Right atrium auricular region (tissue), 2 donors: ENCODE data around the gene TMEM178B. TPM values are rescaled to one million over a fixed set of nuclear protein-coding genes. Genes with fewer than 3 reads are reported as not detected.

ENCODE experiments used
- DNase-seq: peaks from one replicate; pipeline ENCODE4 v3.0.0-alpha.2; 2019; ENCODE audit warnings: low spot score
- H3K27ac ChIP-seq, 2 donors: fragments of 200-600 bp; sonication (generic); 1 replicate in 1 of 2; 2 replicates in 1 of 2; pipeline ENCODE4 v1.5.1; 2016 to 2019
- H3K27me3 ChIP-seq, 2 donors: fragments of 200-600 bp; sonication (generic); one replicate each; pipeline versions ENCODE4 v1.5.1 to v1.6.0; 2017 to 2019
- H3K36me3 ChIP-seq: fragments of 200-600 bp; sonication (generic); one replicate; pipeline ENCODE4 v1.5.1; 2016
- H3K4me1 ChIP-seq, 2 donors: fragments of 200-600 bp; sonication (generic); one replicate each; pipeline versions ENCODE4 v1.5.1 to v1.6.0; 2017 to 2019
- H3K4me3 ChIP-seq, 2 donors: fragments of 200-600 bp; sonication (generic); 1 replicate in 1 of 2; 2 replicates in 1 of 2; pipeline ENCODE4 v1.5.1; 2017 to 2019; ENCODE audit warnings: mild to moderate bottlenecking in 1 of 2, moderate library complexity in 1 of 2
- H3K9me3 ChIP-seq, 2 donors: fragments of 200-600 bp; sonication (generic); one replicate each; pipeline ENCODE4 v1.5.1; 2019
- total RNA-seq, 2 donors: library from RNA; depleted of rRNA; stranded (reverse); fragments of >200 nt; gene quantifications; one replicate each; pipeline ENCODE4 v1.1.0, GENCODE V29; 2016
- TF ChIP-seq, protein P1 (sequence below), 2 donors: fragments of 200-600 bp; sonication (generic); IDR thresholded peaks; one replicate each; pipeline ENCODE4 v1.5.1; 2019; ENCODE audit warnings: antibody characterized with exemption in 2 of 2

Gene TMEM178B
- total RNA-seq, 2 donors from 2014 or later = 15.8 to 48.7 TPM

DNA sequence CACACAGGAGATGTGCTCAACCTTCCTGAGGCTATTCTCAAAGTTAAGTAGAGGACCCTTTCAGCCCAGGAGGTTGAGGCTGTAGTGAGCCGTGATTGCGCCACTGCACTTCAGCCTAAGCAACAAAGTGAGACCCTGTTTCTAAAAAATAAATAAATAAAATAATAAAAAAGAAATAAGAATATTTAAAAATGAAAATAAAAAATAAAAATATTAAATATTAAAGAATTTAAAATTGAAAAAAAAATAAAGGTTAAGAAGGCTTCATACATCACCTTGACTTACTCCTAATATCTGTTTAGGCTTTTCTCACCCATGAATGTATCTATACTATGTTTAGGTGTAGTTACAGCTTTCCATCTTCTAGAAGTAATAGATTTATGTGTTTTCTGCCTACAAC lies 289.9 kb downstream of the TMEM178B start:
- Histone ChIP-seq H3K27ac (peak overlapping the region; percentile 79 to 88), H3K27me3 (no peaks in the 10 kb centered on the region), H3K4me3 (no peak overlapping the region), H3K36me3 (no peaks in the 10 kb centered on the region), H3K9me3 (no peaks in the 10 kb centered on the region), H3K4me1 (peaks cover 0 to 83% of the 10 kb centered on the region in 2 donors)
- TF ChIP-seq, protein P1, sequence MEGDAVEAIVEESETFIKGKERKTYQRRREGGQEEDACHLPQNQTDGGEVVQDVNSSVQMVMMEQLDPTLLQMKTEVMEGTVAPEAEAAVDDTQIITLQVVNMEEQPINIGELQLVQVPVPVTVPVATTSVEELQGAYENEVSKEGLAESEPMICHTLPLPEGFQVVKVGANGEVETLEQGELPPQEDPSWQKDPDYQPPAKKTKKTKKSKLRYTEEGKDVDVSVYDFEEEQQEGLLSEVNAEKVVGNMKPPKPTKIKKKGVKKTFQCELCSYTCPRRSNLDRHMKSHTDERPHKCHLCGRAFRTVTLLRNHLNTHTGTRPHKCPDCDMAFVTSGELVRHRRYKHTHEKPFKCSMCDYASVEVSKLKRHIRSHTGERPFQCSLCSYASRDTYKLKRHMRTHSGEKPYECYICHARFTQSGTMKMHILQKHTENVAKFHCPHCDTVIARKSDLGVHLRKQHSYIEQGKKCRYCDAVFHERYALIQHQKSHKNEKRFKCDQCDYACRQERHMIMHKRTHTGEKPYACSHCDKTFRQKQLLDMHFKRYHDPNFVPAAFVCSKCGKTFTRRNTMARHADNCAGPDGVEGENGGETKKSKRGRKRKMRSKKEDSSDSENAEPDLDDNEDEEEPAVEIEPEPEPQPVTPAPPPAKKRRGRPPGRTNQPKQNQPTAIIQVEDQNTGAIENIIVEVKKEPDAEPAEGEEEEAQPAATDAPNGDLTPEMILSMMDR (IDR thresholded peaks at IDR 0.05) = no peak
- no peak for DNase-seq

DNA sequence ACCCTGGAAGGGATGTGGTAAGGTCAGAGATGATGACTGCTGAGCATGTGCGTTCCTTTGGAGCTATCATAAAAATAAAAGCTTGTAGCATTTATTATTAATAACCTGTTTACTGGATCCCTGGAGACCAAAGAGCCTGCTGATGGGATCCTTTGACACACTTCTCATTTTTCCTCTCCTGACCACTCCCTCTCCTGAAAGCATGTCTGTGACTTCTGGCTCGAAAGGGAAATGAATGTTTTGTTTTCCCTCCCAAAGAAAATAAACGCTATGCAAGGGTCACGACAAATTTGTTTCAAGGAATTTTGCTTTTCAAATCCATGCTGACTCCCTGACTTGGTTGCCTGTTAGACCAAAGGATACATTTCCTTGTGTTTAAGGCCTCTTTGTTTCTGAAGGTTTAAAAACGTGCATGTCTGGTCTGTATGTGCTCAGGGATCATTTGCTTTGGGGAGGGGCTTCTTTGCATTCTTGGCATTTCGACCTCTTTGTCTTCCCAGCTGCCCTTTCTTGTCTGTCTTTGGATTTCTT lies 292.3 kb downstream of the TMEM178B start:
- Histone ChIP-seq H3K9me3 (no peaks in the 10 kb centered on the region), H3K4me1 (peaks cover 0 to 88% of the 10 kb centered on the region in 2 donors), H3K36me3 (no peaks in the 10 kb centered on the region), H3K4me3 (no peak overlapping the region), H3K27me3 (no peaks in the 10 kb centered on the region), H3K27ac (peak overlapping the region; percentile 79 to 88)
- TF ChIP-seq, protein P1 (IDR thresholded peaks at IDR 0.05) = no peak
- DNase-seq = no peak

DNA sequence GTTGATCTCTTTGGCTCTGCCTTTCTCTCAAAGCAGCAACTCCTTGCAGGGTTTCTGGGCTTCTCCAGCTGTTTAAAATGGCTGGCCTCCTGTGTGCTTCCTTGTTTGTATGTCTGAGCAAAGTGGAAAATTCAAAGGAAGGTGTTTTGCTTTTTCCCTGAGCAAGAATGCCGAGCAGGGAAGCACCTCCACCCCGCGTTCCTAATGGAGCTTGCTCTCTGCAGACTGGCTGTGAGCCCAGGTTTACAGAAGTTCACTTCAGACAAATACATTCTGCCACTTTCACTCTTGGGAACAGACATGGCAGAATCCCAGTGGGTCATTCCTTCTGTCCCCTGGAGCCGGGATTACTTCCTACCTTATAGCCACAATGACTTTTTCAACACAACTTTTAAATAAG lies 295.6 kb downstream of the TMEM178B start:
- no peaks in the 10 kb centered on the region for H3K27me3 ChIP-seq
- H3K27ac ChIP-seq = peak overlapping the region; percentile 79 to 88
- H3K4me3 ChIP-seq = no peak overlapping the region
- no peaks in the 10 kb centered on the region for H3K36me3 ChIP-seq
- H3K9me3 ChIP-seq = no peaks in the 10 kb centered on the region
- no peak for DNase-seq
- H3K4me1 ChIP-seq = peaks cover 0 to 60% of the 10 kb centered on the region in 2 donors
- TF ChIP-seq, protein P1 (IDR thresholded peaks at IDR 0.05) = no peak

DNA sequence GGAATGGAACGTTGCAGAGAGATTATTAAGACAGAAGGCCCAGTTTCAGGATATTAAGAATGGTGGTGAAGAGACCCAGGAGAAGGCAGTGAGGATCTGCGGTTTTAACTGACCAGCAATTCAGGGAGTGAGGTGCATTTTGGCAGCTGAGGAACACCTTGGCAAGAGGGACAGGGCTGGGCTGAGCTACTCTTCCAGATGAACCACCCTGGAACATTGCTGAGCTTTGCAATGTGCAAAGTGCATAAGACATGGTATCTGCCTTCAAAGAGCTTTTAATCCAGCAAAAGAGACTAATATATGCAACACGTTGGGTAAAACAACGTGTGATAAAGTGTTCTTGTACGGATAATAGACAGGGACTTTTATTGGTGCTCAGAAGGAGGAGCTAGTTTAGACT lies 296.3 kb downstream of the TMEM178B start:
- no peaks in the 10 kb centered on the region for H3K9me3 ChIP-seq
- TF ChIP-seq, protein P1 (IDR thresholded peaks at IDR 0.05) = no peak
- peaks cover 0 to 53% of the 10 kb centered on the region in 2 donors for H3K4me1 ChIP-seq
- no peaks in the 10 kb centered on the region for H3K27me3 ChIP-seq
- no peak for DNase-seq
- H3K36me3 ChIP-seq = no peaks in the 10 kb centered on the region
- no peak overlapping the region for H3K4me3 ChIP-seq
- H3K27ac ChIP-seq = peak overlapping the region; percentile 79 to 88

DNA sequence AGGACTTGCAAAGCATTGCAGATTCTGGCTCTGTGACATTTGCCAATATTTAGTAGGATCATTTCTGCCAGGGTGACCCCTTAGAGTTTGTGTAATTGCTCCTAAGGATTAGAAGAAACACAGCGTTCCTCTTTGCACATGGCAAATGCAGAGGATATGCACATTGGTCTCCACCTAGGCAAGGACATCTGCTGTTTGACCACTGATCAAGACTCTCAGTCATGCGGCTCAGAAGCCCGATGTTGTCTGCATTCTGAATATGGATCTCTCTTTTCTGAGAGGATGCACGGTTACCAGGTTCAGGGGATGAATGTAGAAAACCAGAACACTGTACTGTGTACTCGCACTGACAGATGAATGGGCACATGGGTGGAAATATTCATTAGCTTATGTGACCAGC lies 296.8 kb downstream of the TMEM178B start:
- no peaks in the 10 kb centered on the region for H3K36me3 ChIP-seq
- no peaks in the 10 kb centered on the region for H3K9me3 ChIP-seq
- TF ChIP-seq, protein P1 (IDR thresholded peaks at IDR 0.05) = no peak
- no peaks in the 10 kb centered on the region for H3K27me3 ChIP-seq
- H3K4me1 ChIP-seq = peaks cover 0 to 48% of the 10 kb centered on the region in 2 donors
- no peak for DNase-seq
- H3K27ac ChIP-seq = peak overlapping the region in 1 of 2 donors; percentile 88
- no peak overlapping the region for H3K4me3 ChIP-seq

DNA sequence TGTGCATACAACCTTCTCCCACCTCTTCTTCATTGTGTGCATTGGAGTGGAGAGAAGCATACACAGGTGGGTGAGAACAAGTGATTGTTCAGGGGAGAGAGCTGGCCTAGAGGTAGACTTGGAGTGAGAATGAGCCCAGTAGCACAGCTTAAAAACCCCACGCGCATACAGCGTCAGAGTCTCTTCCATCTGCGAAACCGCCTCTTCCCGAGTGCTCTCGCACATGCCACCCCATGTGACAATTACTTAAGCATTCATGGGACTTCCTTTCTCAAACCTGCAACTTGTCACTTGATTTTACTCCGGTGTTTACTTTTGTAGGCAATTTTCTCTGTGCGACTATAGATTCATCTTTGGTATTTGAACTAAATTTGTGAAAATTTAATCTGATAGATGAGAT lies 300.6 kb downstream of the TMEM178B start:
- Histone ChIP-seq H3K27ac (no peak overlapping the region), H3K27me3 (no peaks in the 10 kb centered on the region), H3K36me3 (no peaks in the 10 kb centered on the region), H3K4me1 (peaks cover 0 to 11% of the 10 kb centered on the region in 2 donors), H3K9me3 (no peaks in the 10 kb centered on the region), H3K4me3 (no peak overlapping the region)
- no peak for DNase-seq
- TF ChIP-seq, protein P1 (IDR thresholded peaks at IDR 0.05) = no peak
